Astrocyte (in vitro differentiated cells and primary cell): ENCODE measurements around the gene OSBP. TPM values are rescaled to one million over a fixed set of nuclear protein-coding genes. Genes with fewer than 3 reads are reported as not detected.
"Not testable (repeated sequence)": the region's sequence is repeated elsewhere in the genome, so short reads cannot be mapped to it uniquely, and the experiment has no call there.

ENCODE experiments used
- DNase-seq: peaks from one replicate; pipeline ENCODE4 v3.0.0-alpha.2; 2010; ENCODE audit warnings: low read depth
- FAIRE-seq: peaks from 2 replicates; lab custom pipeline; 2011; peaks lifted over from hg19 to GRCh38; lab: Jason Lieb, UNC
- H2AFZ ChIP-seq: 2 replicates; pipeline ENCODE4 v1.6.0; 2012; ENCODE audit warnings: low read depth, low read length, inconsistent platforms
- H3K27ac ChIP-seq: 2 replicates; pipeline ENCODE4 v1.5.1; 2011; ENCODE audit warnings: low read depth, low read length, inconsistent platforms
- H3K27me3 ChIP-seq: 2 replicates; pipeline ENCODE4 v1.6.0; 2011; ENCODE audit warnings: low read length, inconsistent platforms; ENCODE audit not compliant: insufficient read depth
- H3K36me3 ChIP-seq: 2 replicates; pipeline ENCODE4 v1.5.1; 2011; ENCODE audit warnings: low read length, inconsistent platforms; ENCODE audit not compliant: insufficient read depth
- H3K4me1 ChIP-seq: 2 replicates; pipeline ENCODE4 v1.5.1; 2011; ENCODE audit warnings: low read length, inconsistent platforms; ENCODE audit not compliant: insufficient read depth
- H3K4me2 ChIP-seq: 2 replicates; pipeline ENCODE4 v1.6.0; 2012; ENCODE audit warnings: low read length, inconsistent platforms
- H3K4me3 ChIP-seq: 2 replicates; pipeline ENCODE4 v1.5.1; 2011; ENCODE audit warnings: low read depth, mild to moderate bottlenecking, low read length, inconsistent platforms; ENCODE audit not compliant: insufficient read depth
- H3K79me2 ChIP-seq: 2 replicates; pipeline ENCODE4 v1.6.0; 2012; ENCODE audit warnings: mild to moderate bottlenecking, low read length, inconsistent platforms; ENCODE audit not compliant: insufficient read depth
- H3K9ac ChIP-seq: 2 replicates; pipeline ENCODE4 v1.6.0; 2012; ENCODE audit warnings: mild to moderate bottlenecking, low read length, inconsistent platforms
- H3K9me3 ChIP-seq: 2 replicates; pipeline ENCODE4 v1.5.1; 2012; ENCODE audit warnings: low read depth, mild to moderate bottlenecking, low read length, inconsistent platforms; ENCODE audit not compliant: insufficient read depth
- H4K20me1 ChIP-seq: 2 replicates; pipeline ENCODE4 v1.6.0; 2012; ENCODE audit warnings: low read length, inconsistent platforms; ENCODE audit not compliant: insufficient read depth
- H3K27ac Mint-ChIP-seq: one replicate; pipeline ENCODE4 v1.8.0; 2021; ENCODE audit warnings: mild to moderate bottlenecking, mixed read lengths; ENCODE audit not compliant: unreplicated experiment
- H3K27me3 Mint-ChIP-seq: one replicate; pipeline ENCODE4 v1.8.0; 2021; ENCODE audit warnings: low read depth, mixed read lengths; ENCODE audit not compliant: unreplicated experiment
- H3K36me3 Mint-ChIP-seq: one replicate; pipeline ENCODE4 v1.8.0; 2021; ENCODE audit warnings: low read depth, mixed read lengths; ENCODE audit not compliant: unreplicated experiment
- H3K4me1 Mint-ChIP-seq: one replicate; pipeline ENCODE4 v1.8.0; 2021; ENCODE audit warnings: low read depth, mixed read lengths; ENCODE audit not compliant: unreplicated experiment
- H3K4me3 Mint-ChIP-seq: one replicate; pipeline ENCODE4 v1.8.0; 2021; ENCODE audit warnings: mild to moderate bottlenecking, moderate library complexity, mixed read lengths; ENCODE audit not compliant: unreplicated experiment
- H3K9me3 Mint-ChIP-seq: one replicate; pipeline ENCODE4 v1.8.0; 2021; ENCODE audit warnings: mild to moderate bottlenecking, mixed read lengths; ENCODE audit not compliant: unreplicated experiment
- EZH2 ChIP-seq: IDR thresholded peaks from 2 replicates; pipeline ENCODE4 v1.6.1; 2012; ENCODE audit warnings: mild to moderate bottlenecking, low read length, inconsistent platforms; ENCODE audit not compliant: insufficient read depth
- total RNA-seq: library from RNA; stranded (reverse); gene quantifications from 2 replicates; pipeline ENCODE4 v1.2.1, GENCODE V29; 2021
- TF ChIP-seq, protein P1 (sequence below): IDR thresholded peaks from 2 replicates; pipeline ENCODE4 v1.5.1; 2011; ENCODE audit warnings: low read depth, mild to moderate bottlenecking, inconsistent platforms, low read length, moderate library complexity; ENCODE audit not compliant: insufficient read depth

OSBP gene
- total RNA-seq, 1 donor from 2014 or later, result 48.6 TPM

DNA sequence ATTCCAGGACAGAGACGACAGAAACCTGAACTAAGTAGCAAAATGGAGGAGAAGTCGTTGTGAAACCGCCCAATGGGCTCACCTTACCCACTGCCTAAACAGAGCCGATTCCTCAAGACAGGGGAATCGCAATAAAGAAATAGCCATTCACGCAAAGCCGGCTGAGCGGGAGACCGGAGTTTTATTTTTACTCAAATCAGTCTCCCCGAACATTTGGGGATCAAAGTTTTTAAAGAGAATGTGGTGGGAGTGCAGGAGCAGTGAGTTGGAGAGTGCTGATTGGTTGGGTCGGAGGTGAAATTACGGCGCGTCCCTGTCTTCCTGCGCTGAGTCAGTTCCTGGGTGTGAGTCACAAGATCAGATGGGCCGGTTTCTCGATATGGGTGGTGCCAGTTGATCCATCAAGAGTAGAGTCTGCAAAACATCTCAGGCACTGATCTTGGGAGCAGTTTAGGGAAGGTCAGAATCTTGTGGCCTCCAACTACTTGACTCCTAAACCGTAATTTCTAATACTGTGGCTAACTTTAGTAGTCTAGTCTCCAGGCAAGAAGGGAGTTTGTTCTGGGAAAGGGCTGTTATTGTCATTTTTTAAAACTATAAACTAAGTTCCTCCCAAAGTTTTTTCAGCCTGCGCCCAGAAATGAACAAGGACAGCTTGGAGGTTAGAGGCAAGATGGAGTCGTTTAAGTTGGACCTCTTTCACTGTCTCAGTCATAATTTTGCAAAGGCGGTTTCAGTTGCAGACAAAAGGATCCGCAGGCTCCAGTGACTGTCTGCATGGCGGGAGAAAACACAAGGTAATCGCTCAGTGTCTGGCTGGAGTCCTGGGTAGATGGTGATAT, 70.2 kb downstream of the OSBP start:
- H3K4me2 ChIP-seq, result peak overlapping the region; percentile 59
- H3K4me3 ChIP-seq, result no peak overlapping the region
- H3K79me2 ChIP-seq, result no peaks in the 10 kb centered on the region
- Mint-ChIP-seq H3K9me3 (peaks cover 2% of the 10 kb centered on the region), H3K4me3 (no peak overlapping the region), H3K36me3 (no peaks in the 10 kb centered on the region), H3K27ac (no peak overlapping the region), H3K4me1 (no peaks in the 10 kb centered on the region), H3K27me3 (no peaks in the 10 kb centered on the region)
- H4K20me1 ChIP-seq, result no peaks in the 10 kb centered on the region
- H3K27me3 ChIP-seq, result no peaks in the 10 kb centered on the region
- FAIRE-seq (peak; percentile 70), DNase-seq (peak; percentile 81)
- peak overlapping the region; percentile 57 for H3K9ac ChIP-seq
- TF ChIP-seq, protein P1, sequence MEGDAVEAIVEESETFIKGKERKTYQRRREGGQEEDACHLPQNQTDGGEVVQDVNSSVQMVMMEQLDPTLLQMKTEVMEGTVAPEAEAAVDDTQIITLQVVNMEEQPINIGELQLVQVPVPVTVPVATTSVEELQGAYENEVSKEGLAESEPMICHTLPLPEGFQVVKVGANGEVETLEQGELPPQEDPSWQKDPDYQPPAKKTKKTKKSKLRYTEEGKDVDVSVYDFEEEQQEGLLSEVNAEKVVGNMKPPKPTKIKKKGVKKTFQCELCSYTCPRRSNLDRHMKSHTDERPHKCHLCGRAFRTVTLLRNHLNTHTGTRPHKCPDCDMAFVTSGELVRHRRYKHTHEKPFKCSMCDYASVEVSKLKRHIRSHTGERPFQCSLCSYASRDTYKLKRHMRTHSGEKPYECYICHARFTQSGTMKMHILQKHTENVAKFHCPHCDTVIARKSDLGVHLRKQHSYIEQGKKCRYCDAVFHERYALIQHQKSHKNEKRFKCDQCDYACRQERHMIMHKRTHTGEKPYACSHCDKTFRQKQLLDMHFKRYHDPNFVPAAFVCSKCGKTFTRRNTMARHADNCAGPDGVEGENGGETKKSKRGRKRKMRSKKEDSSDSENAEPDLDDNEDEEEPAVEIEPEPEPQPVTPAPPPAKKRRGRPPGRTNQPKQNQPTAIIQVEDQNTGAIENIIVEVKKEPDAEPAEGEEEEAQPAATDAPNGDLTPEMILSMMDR, result no peak
- no peak for TF ChIP-seq EZH2
- H3K4me1 ChIP-seq, result peaks cover 19% of the 10 kb centered on the region
- no peaks in the 10 kb centered on the region for H3K36me3 ChIP-seq
- peak overlapping the region; percentile 87 for H3K27ac ChIP-seq
- peak overlapping the region; percentile 70 for H2AFZ ChIP-seq
- no peaks in the 10 kb centered on the region for H3K9me3 ChIP-seq

GRCh38 chr11:59544869-59545178, 70.8 kb downstream of the OSBP start:
- no peaks in the 10 kb centered on the region for H3K9me3 ChIP-seq
- H3K79me2 ChIP-seq, result no peaks in the 10 kb centered on the region
- H3K4me3 ChIP-seq, result no peak overlapping the region
- H3K27ac ChIP-seq, result peak overlapping the region; percentile 87
- no peaks in the 10 kb centered on the region for H3K36me3 ChIP-seq
- Mint-ChIP-seq H3K27ac (peak overlapping the region; percentile 1), H3K4me3 (no peak overlapping the region), H3K4me1 (no peaks in the 10 kb centered on the region), H3K9me3 (peaks cover 2% of the 10 kb centered on the region), H3K27me3 (no peaks in the 10 kb centered on the region), H3K36me3 (no peaks in the 10 kb centered on the region)
- DNase-seq (no peak), FAIRE-seq (no peak)
- H3K9ac ChIP-seq, result peak overlapping the region; percentile 57
- TF ChIP-seq, protein P1, result no peak
- peak overlapping the region; percentile 59 for H3K4me2 ChIP-seq
- peak overlapping the region; percentile 70 for H2AFZ ChIP-seq
- H4K20me1 ChIP-seq, result no peaks in the 10 kb centered on the region
- no peaks in the 10 kb centered on the region for H3K27me3 ChIP-seq
- peaks cover 19% of the 10 kb centered on the region for H3K4me1 ChIP-seq

- not testable (repeated sequence) for H3K79me2 ChIP-seq, H4K20me1 ChIP-seq, H3K4me2 ChIP-seq, DNase-seq, H2AFZ ChIP-seq, H3K9me3 ChIP-seq, H3K27ac ChIP-seq, H3K4me3 ChIP-seq, H3K27ac Mint-ChIP-seq, H3K36me3 Mint-ChIP-seq, FAIRE-seq, H3K9ac ChIP-seq, H3K9me3 Mint-ChIP-seq, H3K4me3 Mint-ChIP-seq, H3K4me1 ChIP-seq, H3K27me3 Mint-ChIP-seq, H3K36me3 ChIP-seq, H3K27me3 ChIP-seq, H3K4me1 Mint-ChIP-seq
Measured at GRCh38 chr11:59543713-59544112, 71.9 kb downstream of the OSBP start.
